HG02759 (cell line): ENCODE results near the gene SRPRB.

Source experiments
- ATAC-seq: cut with Tn5 transposase; IDR thresholded peaks from one replicate; pipeline ENCODE4 v1.9.1; 2021; ENCODE audit warnings: mild to moderate bottlenecking, moderate library complexity; ENCODE audit not compliant: unreplicated experiment

The SRPRB gene

GRCh38 chr3:133825969-133826727 is 20.5 kb downstream of the SRPRB start:
- ATAC-seq: no peak

- ATAC-seq: no peak
These were observed 21.5 kb downstream of the SRPRB start for GRCh38 chr3:133827136-133827535.

- ATAC-seq: no peak
These were observed 22.1 kb downstream of the SRPRB start for GRCh38 chr3:133827684-133828083.

- ATAC-seq: no peak
These were observed 23.1 kb downstream of the SRPRB start for GRCh38 chr3:133828576-133829309.

- ATAC-seq: no peak
These were observed 23.7 kb downstream of the SRPRB start for GRCh38 chr3:133829310-133829707.

- no peak for ATAC-seq
These were observed 24.5 kb downstream of the SRPRB start for GRCh38 chr3:133830071-133830470.

GRCh38 chr3:133831966-133832801 is 26.6 kb downstream of the SRPRB start:
- ATAC-seq: no peak

GRCh38 chr3:133832802-133833144 is 27.2 kb downstream of the SRPRB start:
- ATAC-seq: no peak

- no peak for ATAC-seq
These were observed 27.7 kb downstream of the SRPRB start for GRCh38 chr3:133833267-133833666.

- no peak for ATAC-seq
These were observed 28.4 kb downstream of the SRPRB start for GRCh38 chr3:133833880-133834620.

GRCh38 chr3:133834621-133835417 is 29.2 kb downstream of the SRPRB start:
- ATAC-seq: no peak

- ATAC-seq: no peak
These were observed 29.8 kb downstream of the SRPRB start for GRCh38 chr3:133835418-133835743.

- no peak for ATAC-seq
These were observed 30.3 kb downstream of the SRPRB start for GRCh38 chr3:133835961-133836360.

GRCh38 chr3:133836497-133837158 is 31.0 kb downstream of the SRPRB start:
- no peak for ATAC-seq

- no peak for ATAC-seq
These were observed 32.1 kb downstream of the SRPRB start for GRCh38 chr3:133837487-133838295.

GRCh38 chr3:133838296-133838789 is 32.7 kb downstream of the SRPRB start:
- ATAC-seq: no peak

GRCh38 chr3:133838916-133839800 is 33.5 kb downstream of the SRPRB start:
- no peak for ATAC-seq
